Measurements from ENCODE around the gene SH3GL2.

Gene SH3GL2

DNA sequence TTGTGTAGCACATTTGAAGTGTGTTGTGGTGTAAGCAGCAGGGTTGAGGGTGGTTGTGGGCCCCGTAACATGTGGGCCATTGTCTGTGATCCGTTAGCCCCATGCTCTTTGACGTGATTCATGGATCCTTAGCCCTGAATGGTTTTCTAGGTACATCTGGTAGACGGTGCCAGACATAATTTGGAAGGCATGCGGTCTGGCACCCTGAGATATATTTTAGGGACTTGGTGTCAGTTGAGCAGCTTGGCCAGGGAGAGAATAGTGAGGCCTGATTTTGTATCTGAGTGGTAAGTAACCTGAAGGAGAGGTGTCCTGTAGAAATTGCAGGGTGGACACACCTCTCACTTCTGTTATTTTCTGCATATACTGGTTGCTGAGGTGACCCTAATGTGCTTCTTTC is 10.9 kb downstream of the SH3GL2 start:
- no peak for TF ChIP-seq CEBPB (IDR thresholded peaks at IDR 0.05)
- no peak for TF ChIP-seq NFIC (IDR thresholded peaks at IDR 0.05)
- no peak for TF ChIP-seq EP300 (IDR thresholded peaks at IDR 0.05; ENCODE audit: borderline replicate concordance)
- TF ChIP-seq YY1 (IDR thresholded peaks at IDR 0.05; ENCODE audit: low read depth), result no peak
- no peak for TF ChIP-seq TCF12 (IDR thresholded peaks at IDR 0.05; ENCODE audit: low read depth)
- TF ChIP-seq ZBTB7A (IDR thresholded peaks at IDR 0.05; ENCODE audit: low read depth), result no peak
- TF ChIP-seq USF1 (IDR thresholded peaks at IDR 0.05), result no peak
- no peak for TF ChIP-seq TAF1 (IDR thresholded peaks at IDR 0.05; ENCODE audit: low read depth)
- no peak for TF ChIP-seq MAX (IDR thresholded peaks at IDR 0.05)
- no peak for TF ChIP-seq CREB1 (IDR thresholded peaks at IDR 0.05; ENCODE audit: low read depth)
- TF ChIP-seq EGR1 (IDR thresholded peaks at IDR 0.05), result no peak
- TF ChIP-seq, protein P1, sequence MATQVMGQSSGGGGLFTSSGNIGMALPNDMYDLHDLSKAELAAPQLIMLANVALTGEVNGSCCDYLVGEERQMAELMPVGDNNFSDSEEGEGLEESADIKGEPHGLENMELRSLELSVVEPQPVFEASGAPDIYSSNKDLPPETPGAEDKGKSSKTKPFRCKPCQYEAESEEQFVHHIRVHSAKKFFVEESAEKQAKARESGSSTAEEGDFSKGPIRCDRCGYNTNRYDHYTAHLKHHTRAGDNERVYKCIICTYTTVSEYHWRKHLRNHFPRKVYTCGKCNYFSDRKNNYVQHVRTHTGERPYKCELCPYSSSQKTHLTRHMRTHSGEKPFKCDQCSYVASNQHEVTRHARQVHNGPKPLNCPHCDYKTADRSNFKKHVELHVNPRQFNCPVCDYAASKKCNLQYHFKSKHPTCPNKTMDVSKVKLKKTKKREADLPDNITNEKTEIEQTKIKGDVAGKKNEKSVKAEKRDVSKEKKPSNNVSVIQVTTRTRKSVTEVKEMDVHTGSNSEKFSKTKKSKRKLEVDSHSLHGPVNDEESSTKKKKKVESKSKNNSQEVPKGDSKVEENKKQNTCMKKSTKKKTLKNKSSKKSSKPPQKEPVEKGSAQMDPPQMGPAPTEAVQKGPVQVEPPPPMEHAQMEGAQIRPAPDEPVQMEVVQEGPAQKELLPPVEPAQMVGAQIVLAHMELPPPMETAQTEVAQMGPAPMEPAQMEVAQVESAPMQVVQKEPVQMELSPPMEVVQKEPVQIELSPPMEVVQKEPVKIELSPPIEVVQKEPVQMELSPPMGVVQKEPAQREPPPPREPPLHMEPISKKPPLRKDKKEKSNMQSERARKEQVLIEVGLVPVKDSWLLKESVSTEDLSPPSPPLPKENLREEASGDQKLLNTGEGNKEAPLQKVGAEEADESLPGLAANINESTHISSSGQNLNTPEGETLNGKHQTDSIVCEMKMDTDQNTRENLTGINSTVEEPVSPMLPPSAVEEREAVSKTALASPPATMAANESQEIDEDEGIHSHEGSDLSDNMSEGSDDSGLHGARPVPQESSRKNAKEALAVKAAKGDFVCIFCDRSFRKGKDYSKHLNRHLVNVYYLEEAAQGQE (IDR thresholded peaks at IDR 0.05; ENCODE audit: low read depth), result no peak
- no peak for TF ChIP-seq TEAD4 (IDR thresholded peaks at IDR 0.05)
- no peak for TF ChIP-seq FOXM1 (IDR thresholded peaks at IDR 0.05; ENCODE audit: borderline replicate concordance, low read depth)
- no peak for TF ChIP-seq RAD21 (IDR thresholded peaks at IDR 0.05; ENCODE audit: low read depth)

DNA sequence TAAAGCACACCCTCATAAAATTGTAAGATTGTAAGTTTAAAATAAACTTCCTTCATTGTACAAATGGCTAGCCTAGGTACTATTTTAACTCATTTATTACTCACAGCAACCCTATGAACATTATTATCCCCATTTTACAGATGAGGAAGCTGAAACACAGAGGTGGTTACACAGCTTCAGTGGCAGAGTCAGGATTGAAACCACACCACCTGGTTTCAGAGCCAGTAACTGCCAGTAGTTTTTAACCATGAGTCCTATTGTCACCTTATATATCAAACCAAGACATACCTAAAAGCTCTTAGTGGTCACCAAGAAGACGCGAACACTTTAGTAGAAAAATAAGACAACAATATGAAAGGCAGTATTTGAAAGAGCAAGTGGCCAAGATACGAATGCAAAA is 16.1 kb downstream of the SH3GL2 start:
- no peak for TF ChIP-seq FOXM1 (IDR thresholded peaks at IDR 0.05; ENCODE audit: borderline replicate concordance, low read depth)
- no peak for TF ChIP-seq USF1 (IDR thresholded peaks at IDR 0.05)
- no peak for TF ChIP-seq ZBTB7A (IDR thresholded peaks at IDR 0.05; ENCODE audit: low read depth)
- TF ChIP-seq MAX (IDR thresholded peaks at IDR 0.05), result no peak
- TF ChIP-seq TAF1 (IDR thresholded peaks at IDR 0.05; ENCODE audit: low read depth), result no peak
- TF ChIP-seq TCF12 (IDR thresholded peaks at IDR 0.05; ENCODE audit: low read depth), result no peak
- TF ChIP-seq, protein P1 (IDR thresholded peaks at IDR 0.05; ENCODE audit: low read depth), result no peak
- TF ChIP-seq RAD21 (IDR thresholded peaks at IDR 0.05; ENCODE audit: low read depth), result no peak
- no peak for TF ChIP-seq EGR1 (IDR thresholded peaks at IDR 0.05)
- TF ChIP-seq TEAD4 (IDR thresholded peaks at IDR 0.05), result no peak
- no peak for TF ChIP-seq EP300 (IDR thresholded peaks at IDR 0.05; ENCODE audit: borderline replicate concordance)
- no peak for TF ChIP-seq NFIC (IDR thresholded peaks at IDR 0.05)
- no peak for TF ChIP-seq CREB1 (IDR thresholded peaks at IDR 0.05; ENCODE audit: low read depth)
- TF ChIP-seq YY1 (IDR thresholded peaks at IDR 0.05; ENCODE audit: low read depth), result no peak
- TF ChIP-seq CEBPB (IDR thresholded peaks at IDR 0.05), result no peak

DNA sequence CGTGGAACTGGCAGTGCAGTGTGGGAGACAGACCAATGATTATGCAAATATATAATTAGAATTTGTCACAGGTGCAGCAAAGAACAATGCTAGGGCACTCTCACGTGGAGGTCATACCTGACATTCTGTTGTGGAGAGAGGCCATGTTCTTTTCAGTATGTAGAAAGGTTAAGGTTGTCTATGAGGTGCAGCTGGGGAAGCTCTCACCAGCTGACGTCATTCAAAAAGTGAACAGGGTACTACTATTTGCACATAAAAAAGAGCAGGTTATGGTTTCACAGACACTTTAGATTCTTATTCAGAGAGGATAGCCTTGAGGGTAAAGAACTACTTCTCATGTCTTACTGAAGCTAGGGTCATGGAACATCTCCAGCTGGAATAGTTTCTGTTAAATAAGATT is 19.1 kb downstream of the SH3GL2 start:
- TF ChIP-seq USF1 (IDR thresholded peaks at IDR 0.05) (no peak), TAF1 (IDR thresholded peaks at IDR 0.05; ENCODE audit: low read depth) (no peak), EGR1 (IDR thresholded peaks at IDR 0.05) (no peak), CEBPB (IDR thresholded peaks at IDR 0.05) (no peak), RAD21 (IDR thresholded peaks at IDR 0.05; ENCODE audit: low read depth) (no peak), YY1 (IDR thresholded peaks at IDR 0.05; ENCODE audit: low read depth) (no peak), CREB1 (IDR thresholded peaks at IDR 0.05; ENCODE audit: low read depth) (no peak), NFIC (IDR thresholded peaks at IDR 0.05) (no peak)

- TF ChIP-seq TCF12 (IDR thresholded peaks at IDR 0.05; ENCODE audit: low read depth) (no peak), EGR1 (IDR thresholded peaks at IDR 0.05) (no peak), ZBTB7A (IDR thresholded peaks at IDR 0.05; ENCODE audit: low read depth) (no peak), YY1 (IDR thresholded peaks at IDR 0.05; ENCODE audit: low read depth) (no peak), EP300 (IDR thresholded peaks at IDR 0.05; ENCODE audit: borderline replicate concordance) (no peak)
These were observed 22.2 kb downstream of the SH3GL2 start for GRCh38 chr9:17600962-17601593.

- TF ChIP-seq CREB1 (IDR thresholded peaks at IDR 0.05; ENCODE audit: low read depth), result no peak
- TF ChIP-seq ZBTB7A (IDR thresholded peaks at IDR 0.05; ENCODE audit: low read depth), result no peak
- TF ChIP-seq USF1 (IDR thresholded peaks at IDR 0.05), result no peak
- TF ChIP-seq TCF12 (IDR thresholded peaks at IDR 0.05; ENCODE audit: low read depth), result no peak
- no peak for TF ChIP-seq FOXM1 (IDR thresholded peaks at IDR 0.05; ENCODE audit: borderline replicate concordance, low read depth)
- TF ChIP-seq MAX (IDR thresholded peaks at IDR 0.05), result no peak
- TF ChIP-seq, protein P1 (IDR thresholded peaks at IDR 0.05; ENCODE audit: low read depth), result no peak
- no peak for TF ChIP-seq RAD21 (IDR thresholded peaks at IDR 0.05; ENCODE audit: low read depth)
- TF ChIP-seq CEBPB (IDR thresholded peaks at IDR 0.05), result no peak
- no peak for TF ChIP-seq TEAD4 (IDR thresholded peaks at IDR 0.05)
- TF ChIP-seq EGR1 (IDR thresholded peaks at IDR 0.05), result no peak
- TF ChIP-seq TAF1 (IDR thresholded peaks at IDR 0.05; ENCODE audit: low read depth), result no peak
- TF ChIP-seq YY1 (IDR thresholded peaks at IDR 0.05; ENCODE audit: low read depth), result no peak
- TF ChIP-seq EP300 (IDR thresholded peaks at IDR 0.05; ENCODE audit: borderline replicate concordance), result no peak
- TF ChIP-seq NFIC (IDR thresholded peaks at IDR 0.05), result no peak
These were observed 25.7 kb downstream of the SH3GL2 start for GRCh38 chr9:17604556-17604955.
